NCI-H526 (cell line): ENCODE measurements around the gene LARP7.
"Not testable (repeated sequence)": the region's sequence is repeated elsewhere in the genome, so short reads cannot be mapped to it uniquely, and the experiment has no call there.

Experiments
- DNase-seq, 2 experiments: peaks; one replicate each; lab custom pipeline; 2025; lab: John Stamatoyannopoulos, UW

Gene LARP7

GRCh38 chr4:112636688-112637551 lies at the start of gene LARP7, which contains the start of gene ZGRF1:
Gene LARP7 (plus strand): TSS chr4:112637143. CDS start chr4:112644670, 7,527 bp downstream.
Gene ZGRF1 (minus strand): TSS chr4:112636909. CDS start chr4:112633176, 3,733 bp downstream.
- peak; percentile 98 to 99 for DNase-seq

- no peak for DNase-seq
These were observed 47.7 kb upstream of the LARP7 start for GRCh38 chr4:112589206-112589605.

DNA sequence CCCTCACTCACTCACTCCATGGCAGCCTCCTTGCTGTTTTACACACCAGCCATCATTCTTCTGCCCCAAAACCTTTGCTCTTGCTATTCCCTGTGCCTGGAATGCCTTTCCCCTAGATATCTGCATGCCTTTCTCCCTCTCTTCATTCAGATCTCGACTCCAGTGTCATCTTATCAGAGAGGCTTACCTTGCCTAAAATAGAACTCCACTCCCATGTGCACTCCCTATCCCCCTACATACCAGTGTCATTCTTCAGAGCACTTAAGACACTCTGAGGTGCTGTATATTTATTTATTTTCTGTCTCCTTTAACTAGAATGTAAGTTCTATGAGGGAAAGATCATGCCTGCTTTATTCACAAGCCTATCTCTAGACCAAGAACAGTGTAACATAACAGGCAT lies 45.4 kb upstream of the LARP7 start:
- DNase-seq: no peak

DNA sequence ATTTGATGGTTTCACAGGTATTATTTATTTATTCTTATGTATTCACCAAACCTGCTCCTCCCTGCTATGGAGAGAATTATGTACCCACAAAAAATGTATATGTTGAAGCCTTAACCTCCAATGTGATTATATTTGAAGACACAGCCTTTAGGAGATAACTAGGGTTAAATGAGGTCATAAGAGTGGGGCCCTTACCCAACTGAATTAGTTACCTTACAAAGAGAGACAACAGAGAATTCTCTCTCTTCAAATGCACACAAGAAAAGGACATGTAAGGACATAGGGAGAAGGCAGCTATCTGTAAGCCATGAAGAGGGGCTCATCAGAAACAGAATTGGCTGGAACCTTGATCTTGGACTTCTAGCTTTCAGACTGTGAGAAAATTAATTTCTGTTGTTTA lies 44.2 kb upstream of the LARP7 start:
- DNase-seq: no peak

DNA sequence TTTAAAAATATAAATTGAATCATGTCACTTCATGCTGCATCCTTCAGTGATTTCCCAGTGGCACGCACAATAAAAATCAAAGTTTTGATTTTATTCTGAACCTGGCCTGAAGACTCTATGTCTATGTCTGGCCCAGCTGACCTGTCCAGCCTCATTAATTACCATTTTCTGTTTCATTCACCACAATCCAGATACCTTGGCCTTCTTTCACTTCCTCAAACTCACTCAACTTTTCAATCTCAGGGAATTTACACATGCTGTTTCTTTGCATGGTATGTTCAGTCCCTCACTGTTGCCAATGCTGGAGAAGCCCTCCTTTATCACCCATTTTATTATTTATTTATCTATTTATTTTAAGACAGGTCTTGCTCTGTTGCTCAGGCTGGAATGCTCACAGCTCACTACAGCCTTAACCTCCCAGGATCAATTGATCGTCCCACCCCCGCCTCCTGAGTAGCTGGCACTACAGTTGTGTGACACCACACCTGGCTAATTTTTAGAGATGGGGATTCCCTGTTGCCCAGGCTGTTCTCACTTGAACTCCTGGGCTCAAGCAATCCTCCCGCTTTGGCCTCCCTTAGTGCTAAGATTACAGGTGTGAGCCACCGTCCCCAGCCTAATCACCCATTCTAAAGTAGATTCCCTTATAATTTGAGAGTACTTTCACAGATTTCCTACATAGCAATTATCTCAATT lies 43.4 kb upstream of the LARP7 start:
- DNase-seq: no peak

DNA sequence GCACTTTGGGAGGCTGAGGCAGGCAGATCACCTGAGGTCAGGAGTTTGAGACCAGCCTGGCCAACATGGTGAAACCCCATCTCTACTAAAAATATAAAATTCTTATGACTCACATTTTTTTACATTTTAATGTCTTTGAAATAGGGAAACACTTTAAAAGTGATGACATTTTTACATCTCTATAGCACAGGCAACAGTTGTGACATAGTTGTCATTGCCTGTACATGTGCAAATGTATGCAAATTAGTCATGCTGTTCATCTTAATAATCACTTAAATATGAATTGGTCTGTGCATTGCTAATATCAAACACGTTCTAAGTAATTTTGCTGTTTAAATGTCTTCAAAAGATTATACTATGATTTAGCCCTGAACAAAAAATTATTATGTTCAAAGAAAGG lies 42.0 kb upstream of the LARP7 start:
- peak in 1 of 2 experiments; percentile 19 for DNase-seq

DNA sequence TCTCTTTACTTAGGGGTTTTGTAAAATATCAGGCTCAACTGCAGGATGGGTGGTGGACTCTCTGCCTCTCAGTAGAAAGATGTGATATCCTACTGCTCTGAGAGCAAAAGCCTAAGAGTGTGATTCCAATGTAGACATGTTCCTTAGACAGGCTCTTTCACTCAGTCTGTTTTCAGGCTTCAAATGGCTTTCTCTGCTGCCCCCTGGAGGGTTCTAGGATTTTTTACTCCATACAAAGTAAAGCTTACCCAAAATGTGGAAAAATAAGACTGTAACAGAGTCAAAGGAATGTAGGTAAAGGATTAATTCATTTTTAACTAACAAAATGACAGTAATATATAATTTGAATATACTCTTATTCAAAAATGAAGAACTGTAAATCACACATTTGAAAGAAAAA lies 32.4 kb upstream of the LARP7 start:
- peak in 1 of 2 experiments; percentile 65 for DNase-seq

DNA sequence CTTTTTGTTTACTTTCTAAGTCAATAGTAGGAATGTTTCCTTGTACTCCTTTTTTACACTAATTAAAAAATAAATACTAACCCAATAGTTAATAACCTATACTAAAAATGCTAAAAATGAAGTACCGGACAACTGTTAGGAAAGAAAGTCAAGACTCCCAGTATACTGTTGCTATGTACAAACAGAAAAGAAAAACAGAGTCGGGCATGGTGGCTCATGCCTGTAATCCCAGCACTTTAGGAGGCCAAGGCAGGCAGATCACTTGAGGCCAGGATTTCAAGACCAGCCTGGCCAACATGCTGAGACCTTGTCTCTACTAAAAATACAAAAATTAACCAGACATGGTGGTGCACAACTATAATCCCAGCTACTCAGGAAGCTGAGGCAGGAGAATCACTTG lies 24.1 kb upstream of the LARP7 start:
- not testable (repeated sequence) for DNase-seq

- DNase-seq: no peak
These were observed 20.0 kb upstream of the LARP7 start for GRCh38 chr4:112616984-112617383.

DNA sequence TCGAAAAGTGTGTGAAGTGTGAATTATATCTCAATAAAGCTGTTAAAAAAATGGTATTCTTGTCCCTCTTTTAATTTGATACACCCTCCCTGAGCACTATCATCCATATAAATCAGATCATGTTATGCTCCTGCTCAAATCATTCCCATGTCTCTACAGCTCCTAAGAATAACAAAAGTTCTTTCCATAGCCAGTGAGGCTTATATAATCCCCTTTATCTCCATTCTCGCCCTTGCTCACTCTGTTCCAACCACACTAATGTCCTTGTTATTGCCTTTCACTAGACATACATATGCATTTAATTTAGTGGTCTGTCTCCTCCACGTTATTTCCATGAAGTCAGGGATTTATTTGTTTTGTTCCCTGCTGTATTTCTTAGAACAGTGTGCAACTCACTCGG lies 10.7 kb upstream of the LARP7 start:
- no peak for DNase-seq

GRCh38 chr4:112633477-112634235 lies 3.3 kb upstream of the LARP7 start:
- DNase-seq: peak in 1 of 2 experiments; percentile 49

GRCh38 chr4:112637552-112637866 lies 566 bp downstream of the LARP7 start:
- DNase-seq: no peak

DNA sequence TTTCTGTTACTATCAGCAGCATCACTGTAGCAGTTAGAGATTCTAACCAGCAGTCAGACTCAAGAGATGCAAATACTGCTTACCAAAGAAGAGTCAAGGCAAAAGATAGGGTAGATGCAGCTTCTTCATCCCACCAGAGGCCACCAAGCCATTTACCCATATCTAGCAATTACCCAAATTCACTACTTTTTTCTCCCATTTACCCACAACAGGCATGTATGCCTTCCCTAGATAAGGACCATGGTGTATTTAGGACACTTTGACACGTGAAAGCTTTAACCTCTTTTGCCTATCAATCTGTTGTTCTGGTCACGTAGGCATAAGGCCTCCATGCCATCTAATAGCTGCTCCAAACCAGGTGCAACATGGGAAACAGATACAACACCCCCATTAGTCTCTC lies 5.6 kb downstream of the LARP7 start:
- no peak for DNase-seq

- DNase-seq: not testable (repeated sequence)
These were observed 7.9 kb downstream of the LARP7 start for GRCh38 chr4:112644595-112645535.

DNA sequence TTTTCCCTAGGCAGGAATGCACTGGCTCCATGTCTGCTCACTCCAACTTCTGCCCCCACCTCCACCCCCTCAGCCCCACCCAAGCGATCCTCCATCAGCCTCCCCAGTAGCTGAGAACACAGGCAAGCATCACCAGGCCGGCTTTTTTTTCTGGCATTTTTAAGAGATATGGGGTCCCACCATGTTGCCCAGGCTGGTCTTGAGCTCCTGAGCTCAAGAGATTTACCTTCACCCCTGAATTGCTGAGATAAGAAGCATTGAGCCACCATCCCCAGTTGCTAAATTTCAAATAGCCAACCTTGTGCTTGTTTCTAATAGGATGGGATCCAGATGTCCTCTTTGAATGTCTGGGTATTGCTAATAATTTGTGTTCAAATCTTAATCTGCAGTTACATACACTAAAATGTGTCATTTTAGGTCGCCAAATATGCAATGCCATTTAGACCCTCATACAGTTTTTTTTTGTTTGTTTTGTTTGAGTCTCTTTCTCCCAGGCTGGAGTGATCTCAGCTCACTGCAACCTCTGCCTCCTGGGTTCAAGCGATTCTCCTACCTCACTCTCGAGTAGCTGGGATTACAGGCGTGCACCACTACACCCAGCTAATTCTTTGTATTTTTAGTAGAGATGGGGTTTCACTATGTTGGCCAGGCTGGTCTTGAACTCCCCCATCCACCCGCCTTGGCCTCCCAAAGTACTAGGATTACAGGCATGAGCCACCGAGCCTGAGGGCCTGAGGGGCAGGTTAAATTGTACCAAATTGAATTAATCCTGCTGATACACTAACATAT lies 8.8 kb downstream of the LARP7 start:
- DNase-seq: no peak

GRCh38 chr4:112646632-112647537 lies 9.9 kb downstream of the LARP7 start:
- no peak for DNase-seq

DNA sequence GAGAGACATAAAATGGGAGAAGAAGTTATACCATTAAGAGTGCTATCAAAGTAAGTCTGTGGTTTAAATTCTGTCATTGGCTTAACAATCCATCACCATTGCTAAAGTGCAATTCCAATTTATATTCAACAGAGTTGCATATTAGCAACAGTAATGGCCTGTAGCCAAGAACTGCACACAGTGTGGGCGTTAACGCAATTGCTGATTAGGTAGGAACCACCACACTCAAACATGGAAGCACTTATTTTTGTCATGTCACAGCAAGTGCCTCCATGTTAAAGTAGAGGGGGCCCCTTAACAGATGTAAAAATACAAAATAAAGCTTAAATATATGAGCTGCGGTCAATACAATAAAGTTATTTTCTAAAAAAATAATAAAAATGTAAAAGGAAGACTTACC lies 10.8 kb downstream of the LARP7 start:
- no peak for DNase-seq

DNA sequence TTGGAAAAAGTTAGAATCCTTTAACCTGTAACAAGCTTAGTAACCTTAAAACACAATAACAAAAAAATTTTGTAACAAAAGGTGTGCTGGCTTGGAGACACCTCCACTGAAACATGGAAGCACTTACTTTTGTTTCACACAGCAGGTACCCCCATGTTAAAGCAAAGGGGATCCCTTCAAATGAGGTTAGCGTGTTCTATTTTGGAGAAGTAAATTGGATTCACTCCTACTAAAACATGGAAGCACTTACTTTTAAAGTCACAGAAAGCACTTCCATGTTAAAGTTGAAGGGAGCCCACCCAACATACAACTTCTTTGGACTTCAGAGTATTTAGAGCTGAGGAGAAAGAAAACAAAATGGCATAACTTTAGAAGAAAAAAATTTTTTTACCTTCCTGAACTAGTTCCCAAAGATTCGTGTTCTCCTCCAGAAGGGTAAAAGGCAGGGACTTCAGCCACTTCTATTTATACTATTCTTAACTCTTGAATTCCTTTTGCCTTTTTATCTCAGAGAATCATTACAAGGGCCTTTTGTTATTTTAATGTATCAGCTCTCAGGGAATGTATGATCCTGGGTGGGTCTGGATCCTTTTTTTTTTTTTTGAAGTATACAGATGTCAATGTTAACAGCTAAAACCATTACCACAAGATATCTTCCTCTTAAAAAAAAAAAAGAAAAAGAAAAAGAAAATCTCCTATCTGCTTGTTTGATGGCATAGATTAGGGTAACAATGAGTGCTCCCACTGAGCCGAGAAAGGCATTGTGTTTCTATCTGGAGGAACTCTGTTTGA lies 11.5 kb downstream of the LARP7 start:
- no peak for DNase-seq

- DNase-seq: no peak
These were observed 12.1 kb downstream of the LARP7 start for GRCh38 chr4:112649055-112649408.
